GM18507 (cell line): ENCODE results near the gene OR51V1.

Experiments
- DNase-seq: peaks from one replicate; pipeline ENCODE4 v3.0.0; 2011; ENCODE audit warnings: low read depth; ENCODE audit not compliant: insufficient read length; ENCODE audit errors: extremely low spot score
- FAIRE-seq: peaks from 2 replicates; lab custom pipeline; 2011; peaks lifted over from hg19 to GRCh38; lab: Jason Lieb, UNC

Gene OR51V1

GRCh38 chr11:5232176-5232575 is 31.7 kb upstream of the OR51V1 start:
- no peak for DNase-seq
- FAIRE-seq: no peak

- DNase-seq (no peak), FAIRE-seq (no peak)
Observed at GRCh38 chr11:5231111-5231510, 30.6 kb upstream of the OR51V1 start.

DNA sequence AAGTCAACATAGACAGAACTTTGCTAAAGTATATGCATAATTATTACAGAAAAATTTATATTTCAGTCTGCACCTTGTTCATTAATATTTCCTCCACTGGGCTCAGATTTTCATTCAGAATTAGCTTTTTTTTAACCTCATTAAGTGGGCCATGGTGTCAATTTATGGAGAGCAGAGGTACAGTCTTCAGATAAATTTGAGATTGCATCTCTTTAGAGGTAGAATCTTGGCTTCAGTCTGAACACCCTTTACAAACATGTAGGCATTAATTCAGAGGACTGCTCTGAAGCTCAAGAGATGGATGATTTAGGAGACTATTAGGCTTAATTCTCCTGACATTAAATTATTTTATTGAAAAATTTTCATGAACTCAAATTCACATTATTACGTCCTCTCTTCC is 29.8 kb upstream of the OR51V1 start:
- DNase-seq: no peak
- no peak for FAIRE-seq

GRCh38 chr11:5229796-5230195 is 29.3 kb upstream of the OR51V1 start:
- FAIRE-seq (no peak), DNase-seq (no peak)

DNA sequence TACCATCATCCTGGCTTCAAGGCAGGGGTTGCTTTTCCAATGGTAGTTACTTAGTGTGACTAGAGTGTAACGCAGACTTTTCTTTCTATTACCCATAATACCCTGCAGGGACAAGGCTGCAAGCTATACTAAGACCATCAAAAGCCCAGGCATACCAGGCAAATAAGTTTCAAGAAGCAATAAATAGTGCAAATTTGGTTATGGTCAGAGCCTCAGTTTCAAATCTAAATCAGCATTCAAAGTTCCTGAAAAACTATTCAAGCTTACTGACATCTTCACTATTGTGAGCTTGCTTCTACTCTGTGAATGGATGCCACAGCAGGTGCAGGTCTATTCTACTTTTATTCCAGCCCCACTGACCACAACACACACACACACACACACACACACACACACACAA is 28.9 kb upstream of the OR51V1 start:
- FAIRE-seq (no peak), DNase-seq (no peak)

DNA sequence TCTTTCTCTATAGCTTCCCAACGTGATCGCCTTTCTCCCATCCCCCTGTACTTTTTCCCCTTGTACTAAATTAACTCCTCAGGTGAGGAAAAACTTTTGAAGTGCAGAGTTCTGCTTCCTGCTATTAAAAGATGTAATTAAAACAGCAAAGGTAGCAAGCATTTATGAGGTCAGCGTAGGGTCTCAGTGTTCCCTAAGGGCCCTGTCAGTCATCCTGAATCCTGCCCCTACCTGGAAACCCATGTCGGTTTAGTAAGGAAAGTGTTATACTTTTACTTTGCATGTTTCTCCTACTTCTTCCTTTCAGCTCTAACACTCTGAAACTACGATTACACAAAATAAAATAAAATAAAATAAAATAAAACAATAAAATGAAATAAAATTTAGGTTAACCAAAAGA is 27.6 kb upstream of the OR51V1 start:
- FAIRE-seq (no peak), DNase-seq (no peak)

DNA sequence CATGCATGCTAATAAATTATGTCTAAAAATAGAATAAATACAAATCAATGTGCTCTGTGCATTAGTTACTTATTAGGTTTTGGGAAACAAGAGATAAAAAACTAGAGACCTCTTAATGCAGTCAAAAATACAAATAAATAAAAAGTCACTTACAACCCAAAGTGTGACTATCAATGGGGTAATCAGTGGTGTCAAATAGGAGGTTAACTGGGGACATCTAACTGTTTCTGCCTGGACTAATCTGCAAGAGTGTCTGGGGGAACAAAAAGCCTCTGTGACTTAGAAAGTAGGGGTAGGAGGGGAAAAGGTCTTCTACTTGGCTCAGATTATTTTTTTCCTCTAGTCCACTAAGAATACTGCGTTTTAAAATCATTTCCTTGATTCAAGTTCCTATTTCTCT is 27.2 kb upstream of the OR51V1 start:
- no peak for DNase-seq
- no peak for FAIRE-seq

DNA sequence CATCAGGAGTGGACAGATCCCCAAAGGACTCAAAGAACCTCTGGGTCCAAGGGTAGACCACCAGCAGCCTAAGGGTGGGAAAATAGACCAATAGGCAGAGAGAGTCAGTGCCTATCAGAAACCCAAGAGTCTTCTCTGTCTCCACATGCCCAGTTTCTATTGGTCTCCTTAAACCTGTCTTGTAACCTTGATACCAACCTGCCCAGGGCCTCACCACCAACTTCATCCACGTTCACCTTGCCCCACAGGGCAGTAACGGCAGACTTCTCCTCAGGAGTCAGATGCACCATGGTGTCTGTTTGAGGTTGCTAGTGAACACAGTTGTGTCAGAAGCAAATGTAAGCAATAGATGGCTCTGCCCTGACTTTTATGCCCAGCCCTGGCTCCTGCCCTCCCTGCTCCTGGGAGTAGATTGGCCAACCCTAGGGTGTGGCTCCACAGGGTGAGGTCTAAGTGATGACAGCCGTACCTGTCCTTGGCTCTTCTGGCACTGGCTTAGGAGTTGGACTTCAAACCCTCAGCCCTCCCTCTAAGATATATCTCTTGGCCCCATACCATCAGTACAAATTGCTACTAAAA is 26.3 kb upstream of the OR51V1 start, which contains the start of gene HBB:
Gene HBB, minus strand, starts transcription at position 340 of the 579 bp plus-strand sequence. Its CDS starts 50 bp downstream, at position 290.
- DNase-seq (no peak), FAIRE-seq (no peak)

GRCh38 chr11:5225480-5225871 is 25.0 kb upstream of the OR51V1 start:
- FAIRE-seq: no peak
- DNase-seq: no peak

- FAIRE-seq: no peak
- DNase-seq: no peak
Observed at GRCh38 chr11:5224538-5225479, 24.3 kb upstream of the OR51V1 start.

GRCh38 chr11:5223686-5224085 is 23.2 kb upstream of the OR51V1 start:
- no peak for FAIRE-seq
- no peak for DNase-seq

- no peak for FAIRE-seq
- no peak for DNase-seq
Observed at GRCh38 chr11:5223146-5223545, 22.7 kb upstream of the OR51V1 start.

- DNase-seq (no peak), FAIRE-seq (no peak)
Observed at GRCh38 chr11:5210376-5210885, 9.9 kb upstream of the OR51V1 start.

- FAIRE-seq: peak; percentile 83
- peak; percentile 23 for DNase-seq
Observed at GRCh38 chr11:5204787-5205186, 4.3 kb upstream of the OR51V1 start.

GRCh38 chr11:5203366-5203765 is 2.9 kb upstream of the OR51V1 start:
- DNase-seq (no peak), FAIRE-seq (no peak)

GRCh38 chr11:5198285-5198684 is 2.2 kb downstream of the OR51V1 start:
- FAIRE-seq (no peak), DNase-seq (no peak)

DNA sequence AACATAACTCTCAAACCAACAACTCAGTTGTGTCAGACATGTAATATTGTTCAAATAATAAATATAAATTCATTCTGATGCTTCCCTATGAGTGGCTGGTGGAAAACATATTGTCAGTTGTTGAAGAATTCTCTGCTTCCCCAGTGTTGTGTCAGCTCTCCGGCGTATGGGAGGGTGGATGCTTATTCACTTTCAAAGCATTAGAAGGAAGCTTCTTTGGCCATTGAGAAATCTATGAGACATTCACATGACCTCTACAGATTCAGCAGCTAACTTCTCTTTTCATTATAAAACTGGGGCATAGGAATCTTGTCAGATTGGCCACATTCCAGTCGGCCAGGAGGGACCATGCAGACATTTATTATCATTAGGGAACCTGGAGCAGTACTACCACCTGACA is 2.9 kb downstream of the OR51V1 start:
- FAIRE-seq: no peak
- no peak for DNase-seq

GRCh38 chr11:5196731-5197130 is 3.8 kb downstream of the OR51V1 start:
- FAIRE-seq: no peak
- no peak for DNase-seq

GRCh38 chr11:5196067-5196466 is 4.4 kb downstream of the OR51V1 start:
- no peak for DNase-seq
- FAIRE-seq: no peak

- FAIRE-seq (no peak), DNase-seq (no peak)
Observed at GRCh38 chr11:5192738-5193137, 7.7 kb downstream of the OR51V1 start.

GRCh38 chr11:5188201-5188600 is 12.3 kb downstream of the OR51V1 start:
- DNase-seq (no peak), FAIRE-seq (no peak)
